ENCODE results near the gene ECD. TPM values are rescaled to one million over a fixed set of nuclear protein-coding genes. Genes with fewer than 3 reads are reported as not detected.

Gene ECD
- polyA plus RNA-seq, 1 of the 3 experiments (the other 2 are of a cell fraction) = 21.4 TPM

GRCh38 chr10:73211106-73211811, 43.5 kb upstream of the ECD start:
- no peaks in the 10 kb centered on the region for H3K79me2 ChIP-seq (ENCODE audit: insufficient read depth)
- POLR2A ChIA-PET = no interaction called here

DNA sequence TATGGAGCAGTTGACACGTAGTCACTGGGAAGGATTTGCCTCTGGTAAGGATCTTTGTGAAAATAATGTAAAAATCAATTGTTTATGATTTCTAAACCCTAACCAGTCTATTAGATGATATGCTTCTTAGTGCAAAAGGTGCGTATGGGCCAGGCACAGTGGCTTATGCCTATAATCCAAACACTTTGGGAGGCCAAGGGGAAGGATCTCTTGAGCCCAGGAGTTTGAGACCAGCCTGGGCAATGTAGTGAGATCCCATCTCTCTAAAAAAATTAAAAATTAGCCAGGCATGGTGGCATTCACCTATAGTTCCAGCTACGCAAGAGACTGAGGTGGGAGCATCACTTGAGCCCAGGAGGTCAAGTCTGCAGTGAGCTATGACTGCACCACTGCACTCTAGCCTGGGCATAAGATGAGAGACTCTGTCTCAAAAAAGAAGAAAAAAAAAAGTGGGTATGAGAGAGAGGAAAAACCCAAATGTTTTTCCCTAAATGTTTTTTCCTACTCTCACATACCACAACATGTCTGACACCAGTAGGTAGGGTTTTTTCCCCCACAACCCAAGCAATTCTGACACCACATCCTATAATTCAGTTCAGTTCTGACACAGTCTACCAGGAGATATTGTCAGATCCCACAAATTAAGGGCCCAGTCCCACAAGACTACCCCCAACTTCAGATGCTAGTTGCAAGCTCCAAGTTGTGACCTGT, 42.7 kb upstream of the ECD start:
- Histone ChIP-seq H3K4me3 (ENCODE audit: low read depth in 2 of 2, low read length in 1 of 2) (no peak overlapping the region), H3K9me3 (no peaks in the 10 kb centered on the region), H3F3A (replicated peaks; ENCODE audit: insufficient read depth) (no peaks in the 10 kb centered on the region), H3K4me1 (ENCODE audit: control insufficient read depth in 1 of 2, insufficient read depth in 2 of 2, low read depth in 1 of 2, low read length in 1 of 2) (no peaks in the 10 kb centered on the region), H3K36me3 (replicated peaks in 1 of 2; ENCODE audit: control insufficient read depth in 1 of 2, insufficient read depth in 2 of 2, low read length in 1 of 2) (peaks cover 2 to 18% of the 10 kb centered on the region in 2 experiments), H2AFZ (ENCODE audit: low read depth) (no peak overlapping the region), H4K20me1 (ENCODE audit: insufficient read depth) (no peaks in the 10 kb centered on the region), H3K9ac (no peak overlapping the region), H3K79me2 (ENCODE audit: insufficient read depth) (no peaks in the 10 kb centered on the region), H3K9me2 (no peaks in the 10 kb centered on the region), H3K4me2 (no peak overlapping the region), H3K27me3 (ENCODE audit: insufficient read depth) (no peaks in the 10 kb centered on the region), H3K27ac (ENCODE audit: low read depth in 2 of 2, low read length in 1 of 2) (no peak overlapping the region)
- WGBS (ENCODE audit: low lambda C conversion rate) = 93% methylated on average over 3 of the region's 3 CpGs
- DNase-seq = no peak
- ChIA-PET CTCF (interaction anchor here (1.2 kb wide), 1 partner anchor 52 kb away, joined by 3 read pairs; no protein-coding TSS in a partner anchor), POLR2A (no interaction called here)
- TF ChIP-seq ELF1 (IDR thresholded peaks at IDR 0.05) (no peak), YY1 (IDR thresholded peaks at IDR 0.05; ENCODE audit: low read depth) (no peak), MAX (IDR thresholded peaks at IDR 0.05; ENCODE audit: low read depth) (no peak), CTCF (IDR thresholded peaks at IDR 0.05) (no peak), MEF2A (IDR thresholded peaks at IDR 0.05; ENCODE audit: borderline replicate concordance, low read depth) (no peak), GATA2 (CRISPR knock-in tag; IDR thresholded peaks at IDR 0.05) (no peak)

More at GRCh38 chr10:73211106-73211811, 43.5 kb upstream of the ECD start:
- TF ChIP-seq TCF12 (IDR thresholded peaks at IDR 0.05) (no peak), USF1 (IDR thresholded peaks at IDR 0.05; ENCODE audit: borderline replicate concordance, low read depth) (no peak), MEF2A (IDR thresholded peaks at IDR 0.05; ENCODE audit: borderline replicate concordance, low read depth) (no peak), TAF1 (IDR thresholded peaks at IDR 0.05; ENCODE audit: borderline replicate concordance, low read depth, low read length) (no peak), FOSL2 (IDR thresholded peaks at IDR 0.05; ENCODE audit: borderline replicate concordance, low read depth) (no peak), POLR2AphosphoS5 (IDR thresholded peaks at IDR 0.05; ENCODE audit: low read depth, low read length) (no peak), GABPA (IDR thresholded peaks at IDR 0.05; ENCODE audit: low read depth) (no peak), NFIC (IDR thresholded peaks at IDR 0.05; ENCODE audit: borderline replicate concordance) (no peak), FOXM1 (IDR thresholded peaks at IDR 0.05; ENCODE audit: low read depth) (no peak)
- TF ChIP-seq, protein P1, sequence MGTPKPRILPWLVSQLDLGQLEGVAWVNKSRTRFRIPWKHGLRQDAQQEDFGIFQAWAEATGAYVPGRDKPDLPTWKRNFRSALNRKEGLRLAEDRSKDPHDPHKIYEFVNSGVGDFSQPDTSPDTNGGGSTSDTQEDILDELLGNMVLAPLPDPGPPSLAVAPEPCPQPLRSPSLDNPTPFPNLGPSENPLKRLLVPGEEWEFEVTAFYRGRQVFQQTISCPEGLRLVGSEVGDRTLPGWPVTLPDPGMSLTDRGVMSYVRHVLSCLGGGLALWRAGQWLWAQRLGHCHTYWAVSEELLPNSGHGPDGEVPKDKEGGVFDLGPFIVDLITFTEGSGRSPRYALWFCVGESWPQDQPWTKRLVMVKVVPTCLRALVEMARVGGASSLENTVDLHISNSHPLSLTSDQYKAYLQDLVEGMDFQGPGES (IDR thresholded peaks at IDR 0.05; ENCODE audit: low read depth, low read length) = no peak
- Histone ChIP-seq H3K4me1 (ENCODE audit: control insufficient read depth in 1 of 2, insufficient read depth in 2 of 2, low read depth in 1 of 2, low read length in 1 of 2) (no peaks in the 10 kb centered on the region), H3K4me3 (ENCODE audit: low read depth in 2 of 2, low read length in 1 of 2) (no peak overlapping the region), H3K27ac (ENCODE audit: low read depth in 2 of 2, low read length in 1 of 2) (no peak overlapping the region), H3K27me3 (ENCODE audit: insufficient read depth) (no peaks in the 10 kb centered on the region), H3K9me2 (no peaks in the 10 kb centered on the region), H3K9ac (no peak overlapping the region), H3K36me3 (replicated peaks in 1 of 2; ENCODE audit: control insufficient read depth in 1 of 2, insufficient read depth in 2 of 2, low read length in 1 of 2) (peaks cover 6 to 24% of the 10 kb centered on the region in 2 experiments), H3F3A (replicated peaks; ENCODE audit: insufficient read depth) (no peaks in the 10 kb centered on the region), H3K9me3 (no peaks in the 10 kb centered on the region), H3K4me2 (no peak overlapping the region), H2AFZ (ENCODE audit: low read depth) (no peak overlapping the region), H4K20me1 (ENCODE audit: insufficient read depth) (no peaks in the 10 kb centered on the region)
- 88% methylated on average over 4 of the region's 4 CpGs for WGBS (ENCODE audit: low lambda C conversion rate)
- CTCF ChIA-PET = no interaction called here
- DNase-seq = no peak
